GM19099 (cell line): ENCODE data around the gene SIRPB2.

ENCODE experiments used
- POLR2A ChIP-seq: IDR thresholded peaks from 3 replicates; pipeline ENCODE4 v1.6.1; 2011; ENCODE audit warnings: low read depth; ENCODE audit not compliant: insufficient read length; ENCODE audit errors: extremely low read depth

Gene SIRPB2

GRCh38 chr20:1440024-1440423 is 51.2 kb downstream of the SIRPB2 start:
- no peak for TF ChIP-seq POLR2A

DNA sequence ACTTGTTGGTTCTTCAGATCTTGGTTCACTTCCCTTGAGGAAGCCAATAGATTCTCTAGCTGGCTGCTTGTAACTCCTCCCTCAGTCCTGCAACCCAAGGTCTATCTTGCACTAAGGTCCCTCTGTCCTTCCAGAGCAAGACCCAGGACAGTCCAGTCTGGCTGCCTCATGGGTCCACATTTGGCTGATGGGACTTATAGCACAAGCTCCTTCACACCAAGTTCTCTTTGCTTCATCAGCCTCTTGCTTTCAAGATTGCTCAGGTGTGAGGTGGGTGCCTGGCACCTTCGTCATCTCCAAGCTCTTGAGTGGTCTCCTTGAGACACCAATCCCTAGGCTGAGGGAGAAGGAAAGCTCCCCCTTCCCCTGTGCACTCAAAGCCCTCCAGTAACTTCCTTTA is 52.9 kb downstream of the SIRPB2 start:
- TF ChIP-seq POLR2A = no peak

DNA sequence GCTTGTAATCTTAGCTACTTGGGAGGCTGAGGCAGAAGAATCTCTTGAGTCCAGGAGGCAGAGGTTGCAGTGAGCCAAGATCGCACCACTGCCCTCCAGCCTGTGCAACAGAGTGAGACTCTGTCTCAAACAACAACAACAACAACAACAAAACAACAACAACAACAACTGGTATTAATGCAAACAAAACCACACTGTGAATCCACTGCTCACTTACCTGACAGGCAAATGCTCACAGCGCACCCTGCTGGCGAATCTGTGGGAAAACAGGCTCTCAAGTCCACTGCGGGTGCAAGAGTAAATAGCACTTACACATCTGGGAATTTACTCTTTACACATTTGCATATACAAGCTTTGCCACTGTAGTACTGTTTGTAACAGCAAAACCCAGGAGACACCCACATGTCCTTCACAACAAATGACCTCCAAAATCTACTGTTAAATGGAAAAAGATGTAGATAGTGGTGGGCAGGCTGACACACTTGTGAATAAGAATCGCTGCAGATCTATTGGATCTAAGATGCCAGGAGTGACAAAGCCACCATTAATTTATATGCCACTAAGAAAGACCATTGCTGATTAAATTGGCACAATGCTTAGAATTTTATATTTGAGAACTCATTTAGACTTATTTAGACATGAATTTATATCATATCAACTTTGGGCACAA is 53.9 kb downstream of the SIRPB2 start:
- no peak for TF ChIP-seq POLR2A

DNA sequence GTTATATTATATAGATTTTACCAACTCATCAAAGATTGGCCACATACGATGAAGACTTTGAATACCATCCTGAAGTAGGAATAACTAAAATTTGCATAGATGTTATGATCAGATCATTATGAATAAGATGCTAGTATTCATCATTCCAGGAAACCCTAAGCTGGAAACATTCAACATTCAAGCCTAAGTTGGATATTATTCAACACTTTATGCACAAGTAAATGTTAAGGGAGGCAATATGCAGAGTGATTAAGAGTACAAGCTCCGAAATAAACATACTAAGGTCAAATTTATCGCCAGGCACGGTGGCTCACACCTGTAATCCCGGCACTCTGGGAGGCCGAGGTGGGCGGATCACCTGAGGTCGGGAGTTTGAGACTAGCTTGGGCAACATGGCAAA is 55.0 kb downstream of the SIRPB2 start:
- TF ChIP-seq POLR2A = no peak

DNA sequence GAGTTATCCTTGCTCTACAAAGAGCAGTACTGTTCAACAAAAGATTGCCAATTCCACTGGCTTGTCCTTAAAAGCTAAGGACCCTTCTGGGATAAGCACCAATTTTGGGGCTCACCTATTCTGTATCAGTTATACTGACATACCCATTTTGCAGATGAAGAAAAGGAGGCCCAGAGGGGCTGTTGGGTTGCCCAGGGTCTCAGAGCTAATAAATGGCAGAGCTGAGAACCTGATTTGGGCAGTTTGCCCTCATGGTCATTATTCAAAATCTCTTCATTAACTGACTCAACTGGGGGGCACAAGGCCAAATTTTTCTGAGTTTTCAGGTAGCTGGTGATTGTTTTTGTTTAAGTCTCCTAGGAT is 55.9 kb downstream of the SIRPB2 start:
- TF ChIP-seq POLR2A = no peak

DNA sequence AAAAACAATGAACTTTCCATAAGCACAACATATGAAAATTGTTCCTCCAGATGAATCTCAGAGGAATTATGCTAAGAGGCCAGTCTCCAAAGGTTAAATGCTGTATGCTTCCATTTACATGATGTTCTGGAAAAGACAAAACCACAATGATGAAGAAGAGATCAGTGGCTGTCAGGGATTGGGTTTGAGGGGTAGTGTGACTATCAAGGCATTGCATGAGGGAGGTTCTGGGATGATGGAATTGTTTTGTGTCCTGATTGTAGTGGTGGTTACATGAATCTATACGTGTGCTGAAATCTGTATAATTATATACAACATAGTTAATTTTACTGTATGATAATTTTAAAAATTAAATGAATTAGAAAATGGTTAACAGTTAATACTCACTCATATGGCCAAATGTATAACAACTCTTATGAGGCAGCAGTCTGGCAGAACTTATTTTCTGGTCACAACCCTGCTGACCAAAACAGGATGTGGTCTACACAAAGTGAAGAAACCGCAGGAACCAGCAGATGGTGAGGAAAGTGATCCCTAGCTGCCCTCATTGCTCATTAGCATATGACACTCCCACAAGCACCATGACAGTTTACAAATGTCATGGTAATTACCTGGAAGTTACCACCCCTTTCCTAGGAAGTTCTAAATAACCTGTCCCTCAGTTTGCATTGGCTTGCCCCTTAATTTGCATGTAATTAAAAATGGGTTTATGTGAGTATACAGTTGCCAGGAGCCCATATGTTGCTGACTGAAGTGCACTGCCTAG is 56.5 kb downstream of the SIRPB2 start:
- TF ChIP-seq POLR2A = no peak

- no peak for TF ChIP-seq POLR2A
Measured at GRCh38 chr20:1431158-1431557, 60.1 kb downstream of the SIRPB2 start.

- TF ChIP-seq POLR2A = no peak
Measured at GRCh38 chr20:1430004-1430451, 61.2 kb downstream of the SIRPB2 start.

DNA sequence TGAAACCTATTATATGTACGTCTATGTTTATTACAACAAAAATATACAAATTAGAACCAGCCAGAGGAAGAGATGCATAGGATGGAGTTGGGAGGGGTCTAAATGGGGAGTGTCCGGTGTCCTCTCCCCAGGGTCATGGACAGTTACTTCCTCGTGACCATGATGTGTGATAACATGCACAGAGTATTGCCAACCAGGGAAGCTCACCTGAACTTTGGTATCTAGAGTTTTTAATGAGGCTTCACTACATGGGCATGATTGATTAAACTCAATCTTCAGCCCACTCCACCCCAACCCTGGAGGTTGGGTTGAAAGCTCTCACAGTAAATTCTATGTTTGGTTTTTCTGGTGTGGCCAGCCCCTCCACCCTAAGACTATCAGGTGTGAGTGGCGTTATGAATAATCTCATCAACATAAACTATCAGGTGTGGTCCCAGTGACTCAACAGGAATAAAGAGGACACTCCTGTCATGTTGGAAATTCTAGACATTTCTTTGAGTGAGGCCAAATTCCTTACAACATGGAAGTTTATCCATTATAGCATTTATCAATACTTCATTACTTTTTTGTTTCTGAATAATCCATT is 62.0 kb downstream of the SIRPB2 start:
- no peak for TF ChIP-seq POLR2A

DNA sequence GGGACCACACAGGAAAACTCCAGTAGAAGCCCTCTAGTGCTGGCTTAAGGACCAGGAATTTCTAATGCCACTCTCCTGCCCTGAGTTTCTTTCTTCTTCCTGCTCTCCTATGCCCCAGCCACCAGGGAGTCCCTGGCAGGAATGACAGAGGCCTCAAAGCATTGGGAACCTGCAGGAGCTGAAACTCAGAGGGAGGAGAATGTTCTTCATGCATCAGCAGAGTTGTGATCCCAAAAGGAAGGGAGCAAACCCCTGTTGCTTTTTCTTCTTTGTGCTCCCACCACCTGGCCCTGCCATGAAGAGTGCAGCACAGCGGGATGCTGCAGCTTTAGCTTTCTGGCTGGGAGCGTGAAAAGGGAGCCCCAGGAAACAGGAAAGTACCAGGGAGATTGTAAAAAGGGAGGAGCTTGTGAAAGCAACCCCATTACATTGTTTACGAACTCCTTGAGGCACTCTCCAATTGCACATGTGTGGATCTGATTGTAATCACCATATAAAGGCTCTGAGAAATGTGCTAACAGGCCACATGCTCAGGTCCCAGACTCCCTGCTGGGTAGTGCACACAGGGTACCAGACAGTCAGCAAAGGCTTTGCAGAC is 63.7 kb downstream of the SIRPB2 start:
- TF ChIP-seq POLR2A = no peak

- TF ChIP-seq POLR2A = no peak
Measured at GRCh38 chr20:1426231-1426849, 64.9 kb downstream of the SIRPB2 start.
